HG02938 (cell line): ENCODE data around the gene IL20RA.
"Not testable (repeated sequence)": the region's sequence is repeated elsewhere in the genome, so short reads cannot be mapped to it uniquely, and the experiment has no call there.

Experiments used
- ATAC-seq: cut with Tn5 transposase; IDR thresholded peaks from one replicate; pipeline ENCODE4 v1.9.1; 2021; ENCODE audit warnings: mild to moderate bottlenecking, moderate library complexity; ENCODE audit not compliant: unreplicated experiment

Gene IL20RA

DNA sequence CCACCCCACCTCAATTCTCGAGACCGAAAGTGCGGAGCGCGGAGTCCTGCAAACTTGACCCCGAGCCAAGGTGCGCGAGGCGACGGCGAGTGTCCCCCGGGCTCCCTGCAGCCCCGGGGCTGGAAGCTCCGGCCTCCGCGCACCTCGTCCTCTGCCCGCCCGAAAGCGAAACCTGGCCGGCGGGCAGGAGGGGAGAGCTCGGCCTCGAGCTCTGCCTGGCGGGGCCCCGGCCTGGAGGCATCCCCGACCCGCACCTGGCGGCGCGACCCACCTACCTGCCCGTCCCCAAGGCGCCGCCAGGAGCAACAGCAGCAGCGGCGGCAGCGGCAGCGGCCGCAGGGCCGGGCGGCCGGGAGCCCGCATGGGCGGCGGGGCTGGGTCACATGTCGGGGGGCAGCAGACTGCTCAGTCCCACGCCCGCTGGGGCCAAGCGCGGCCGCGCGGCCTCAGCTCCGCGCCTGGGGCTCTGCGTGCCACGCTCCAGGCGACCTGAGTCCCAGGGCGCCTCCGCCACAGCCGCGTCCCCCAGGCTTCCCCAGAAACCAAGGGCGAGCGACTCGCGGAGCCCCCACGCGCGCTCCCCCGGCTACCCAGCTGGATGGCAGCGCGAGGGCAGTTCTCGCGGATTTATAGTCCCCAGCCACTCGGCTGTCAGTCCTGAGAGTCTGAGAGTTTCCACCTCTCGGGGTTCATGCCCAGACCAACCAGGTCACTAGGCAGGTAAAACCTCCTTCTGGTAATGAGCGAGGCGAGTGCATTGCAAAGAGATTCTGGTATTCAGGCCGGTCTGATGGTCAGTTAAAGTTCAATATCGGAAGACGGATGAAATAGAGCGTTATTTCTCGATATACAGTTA, at the start of gene IL20RA:
Gene IL20RA, minus strand, starts transcription at position 600 of the 856 bp plus-strand sequence. Its CDS starts 237 bp downstream, at position 363.
- no peak for ATAC-seq

DNA sequence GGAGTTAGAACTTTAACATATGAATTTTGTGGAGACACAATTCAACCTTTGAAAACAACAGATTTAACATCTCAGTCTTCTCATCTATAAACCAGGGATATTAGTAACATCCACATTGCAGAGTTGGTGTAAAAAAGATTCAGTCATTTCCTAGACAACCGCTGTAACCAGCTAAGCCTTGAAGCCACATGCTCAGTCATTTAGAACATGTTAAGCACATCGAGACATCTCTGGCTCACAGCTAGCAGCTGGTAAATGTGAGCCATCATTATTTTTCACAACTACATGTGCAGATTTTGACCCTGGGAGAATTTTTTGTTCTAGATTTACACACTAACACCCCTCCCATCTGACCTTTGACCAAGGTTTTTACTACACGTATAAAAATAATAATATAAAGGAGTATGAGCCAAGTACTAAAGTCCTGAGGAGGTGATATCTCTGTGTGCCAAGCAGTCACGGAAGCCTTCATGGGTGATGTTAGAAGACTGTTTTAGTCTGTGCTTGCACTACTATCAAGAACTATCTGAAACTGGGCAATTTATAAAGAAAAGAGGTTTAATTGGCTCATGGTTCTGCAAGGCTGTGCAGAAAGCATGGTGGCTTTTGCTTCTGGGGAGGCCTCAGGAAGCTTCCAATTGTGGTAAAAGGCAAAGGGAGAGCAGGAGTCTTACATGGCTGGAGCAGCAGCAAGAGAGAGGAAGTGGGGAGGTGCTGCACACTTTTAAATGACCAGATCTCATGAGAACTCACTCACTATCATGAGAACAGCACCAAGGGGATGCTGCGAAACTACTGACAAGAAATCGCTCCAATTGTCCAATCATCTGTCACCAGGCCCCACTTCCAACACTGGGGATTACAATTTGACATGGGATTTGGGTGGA, 48.7 kb upstream of the IL20RA start:
- no peak for ATAC-seq

GRCh38 chr6:137092018-137092417, 47.3 kb upstream of the IL20RA start:
- ATAC-seq, result no peak

DNA sequence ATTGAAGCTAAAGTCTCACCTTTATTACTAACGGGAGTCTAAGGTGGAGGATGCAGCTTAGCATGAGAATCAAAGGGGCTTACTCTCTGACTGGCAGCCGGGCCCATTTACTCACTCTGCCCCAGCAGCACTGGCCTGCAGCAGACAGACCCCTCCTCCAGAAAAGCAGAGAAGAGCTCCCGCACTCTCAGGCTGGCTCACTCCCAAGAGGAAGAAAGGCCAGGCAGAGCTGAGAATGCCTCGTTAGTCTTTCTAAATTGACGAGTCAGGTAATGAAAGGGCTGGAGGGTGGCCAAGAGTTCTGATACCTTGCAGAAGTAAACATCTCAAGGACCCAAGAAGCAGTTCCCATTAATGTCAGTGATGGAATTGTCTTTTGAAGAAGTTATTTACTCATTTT, 44.5 kb upstream of the IL20RA start:
- no peak for ATAC-seq

GRCh38 chr6:137087902-137088301, 43.1 kb upstream of the IL20RA start:
- no peak for ATAC-seq

DNA sequence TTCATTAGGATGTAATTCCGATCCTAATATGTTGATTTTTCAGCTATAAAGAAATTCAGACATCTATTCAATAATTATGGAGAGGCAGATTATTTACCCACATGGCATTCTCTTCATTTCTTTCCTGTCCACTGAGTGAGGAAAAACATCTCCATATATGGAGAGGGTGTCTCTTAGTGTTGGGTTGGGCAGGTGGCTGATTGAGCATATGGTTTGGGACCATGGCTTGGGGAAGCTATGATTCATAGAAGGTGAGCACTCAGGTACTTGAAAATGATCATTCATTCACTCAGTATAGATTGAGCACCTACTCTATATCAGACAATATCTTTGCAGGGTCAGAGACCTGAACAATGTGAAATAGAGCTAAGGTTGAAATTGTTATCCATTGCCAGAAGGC, 41.3 kb upstream of the IL20RA start:
- ATAC-seq, result no peak

GRCh38 chr6:137084865-137085617, 40.3 kb upstream of the IL20RA start:
- ATAC-seq, result no peak

GRCh38 chr6:137084090-137084489, 39.3 kb upstream of the IL20RA start:
- ATAC-seq, result no peak

DNA sequence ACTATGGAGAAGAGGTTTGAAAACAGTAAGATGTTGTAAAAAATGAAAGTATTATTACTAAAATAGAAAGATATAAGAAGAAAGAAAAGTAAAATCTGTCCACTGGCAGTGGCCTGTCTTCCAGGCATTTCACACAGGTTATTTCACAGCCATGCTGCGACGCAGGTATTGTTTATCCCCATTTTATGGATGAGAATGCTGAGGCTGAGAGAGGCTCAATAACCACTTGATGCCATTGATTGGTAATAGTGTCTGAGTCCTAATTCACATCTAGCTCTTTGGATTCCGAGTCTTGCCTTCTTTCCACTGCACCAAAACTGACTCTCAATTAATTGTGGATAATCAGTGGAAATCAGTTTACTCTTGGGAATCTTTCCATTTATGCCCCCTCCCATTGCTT, 37.2 kb upstream of the IL20RA start:
- no peak for ATAC-seq

- no peak for ATAC-seq
These were observed 35.9 kb upstream of the IL20RA start for GRCh38 chr6:137080711-137081110.

- ATAC-seq, result peak; percentile 99
These were observed 31.7 kb upstream of the IL20RA start for GRCh38 chr6:137076277-137077068.

- ATAC-seq, result not testable (repeated sequence)
These were observed 31.0 kb upstream of the IL20RA start for GRCh38 chr6:137075790-137076189.

DNA sequence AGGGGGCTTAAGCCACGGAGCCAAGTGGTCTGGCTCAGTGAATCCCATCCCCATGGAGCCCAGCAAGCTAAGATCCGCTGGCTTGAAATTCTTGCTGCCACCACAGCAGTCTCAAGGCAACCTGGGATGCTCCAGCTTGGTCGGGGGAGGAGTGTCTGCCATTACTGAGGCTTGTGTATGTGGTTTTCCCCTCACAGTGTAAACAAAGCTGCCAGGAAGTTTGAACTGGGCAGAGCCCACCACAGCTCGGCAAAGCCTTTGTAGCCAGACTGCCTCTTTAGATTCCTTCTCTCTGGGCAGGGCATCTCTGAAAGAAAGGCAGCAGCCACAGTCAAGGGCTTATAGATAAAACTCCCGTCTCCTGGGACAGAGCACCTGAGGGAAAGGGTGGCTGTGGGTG, 25.5 kb upstream of the IL20RA start:
- no peak for ATAC-seq

DNA sequence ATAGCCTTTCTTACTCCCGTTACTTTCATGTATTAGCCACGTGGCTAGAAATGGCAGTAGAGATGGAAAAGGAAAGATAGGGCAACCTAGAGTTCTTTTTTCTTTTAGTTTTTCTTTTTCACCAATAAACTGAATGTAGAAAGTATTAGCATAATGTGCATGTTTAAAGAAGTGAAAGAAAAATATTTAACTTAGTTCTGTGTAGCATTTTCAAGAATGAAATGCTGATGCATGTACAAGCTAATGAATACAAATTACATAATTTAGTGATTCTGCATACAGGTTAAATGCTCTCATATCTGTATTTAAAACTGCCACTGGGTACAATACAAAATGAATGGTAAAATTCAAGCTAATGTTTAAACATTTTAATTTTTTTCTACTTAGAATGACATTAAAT, 22.6 kb upstream of the IL20RA start:
- ATAC-seq, result no peak

- ATAC-seq, result no peak
These were observed 13.3 kb upstream of the IL20RA start for GRCh38 chr6:137058037-137058436.

GRCh38 chr6:137056121-137056880, 11.5 kb upstream of the IL20RA start:
- ATAC-seq, result no peak

DNA sequence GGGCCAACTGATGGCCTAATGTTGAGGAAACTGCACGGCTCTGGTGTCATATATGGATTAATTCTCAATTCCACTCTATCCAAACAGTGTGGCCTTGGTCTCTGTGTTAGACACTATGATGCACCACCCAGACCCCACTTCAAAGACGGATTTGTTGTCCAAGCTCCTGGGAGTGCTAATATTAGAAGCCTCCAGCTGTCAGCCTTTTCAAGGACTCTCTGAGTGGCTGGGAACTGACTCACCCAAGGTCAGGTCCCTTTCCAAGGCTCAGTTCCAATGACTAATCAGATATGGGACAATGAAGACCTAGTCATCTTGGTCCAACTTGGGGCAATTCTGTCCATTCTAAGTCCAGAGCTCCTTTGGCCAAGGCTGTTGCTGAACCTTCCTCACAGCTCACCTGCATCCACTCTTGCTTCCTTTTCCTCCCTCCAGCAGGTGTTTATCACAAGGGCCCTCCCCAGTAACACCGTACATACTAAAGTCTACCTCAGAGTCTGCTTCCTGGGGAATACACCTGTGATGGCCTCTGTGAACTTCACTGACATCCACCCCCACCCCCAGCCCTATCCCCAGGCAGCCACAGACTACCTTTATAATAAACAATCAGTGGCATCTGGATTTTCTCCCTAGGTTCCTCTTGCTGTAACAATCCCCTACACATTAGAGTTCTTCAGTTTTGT, 7.2 kb upstream of the IL20RA start:
- ATAC-seq, result no peak

DNA sequence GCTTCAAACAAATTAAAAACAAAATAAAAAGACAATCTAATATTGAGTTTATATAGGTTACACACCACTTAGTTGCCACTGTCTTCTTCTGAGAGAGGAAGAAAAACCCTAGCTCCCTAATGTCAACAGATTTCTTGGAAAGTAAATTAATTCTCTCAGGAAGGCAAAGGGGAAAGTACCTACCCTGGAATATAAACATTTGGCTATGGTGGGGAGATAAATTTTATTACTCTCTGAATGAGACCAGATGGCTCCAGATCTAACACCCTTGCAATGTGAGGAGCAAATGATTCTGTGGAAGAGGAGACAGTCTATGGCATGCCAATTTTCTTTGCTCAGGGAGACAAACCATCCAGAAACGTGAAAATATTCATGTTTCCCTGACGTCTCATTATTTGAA, 4.3 kb upstream of the IL20RA start:
- no peak for ATAC-seq

GRCh38 chr6:137046871-137047412, 2.2 kb upstream of the IL20RA start:
- ATAC-seq, result no peak
